ENCODE data around the gene CHPF.

CHPF gene

DNA sequence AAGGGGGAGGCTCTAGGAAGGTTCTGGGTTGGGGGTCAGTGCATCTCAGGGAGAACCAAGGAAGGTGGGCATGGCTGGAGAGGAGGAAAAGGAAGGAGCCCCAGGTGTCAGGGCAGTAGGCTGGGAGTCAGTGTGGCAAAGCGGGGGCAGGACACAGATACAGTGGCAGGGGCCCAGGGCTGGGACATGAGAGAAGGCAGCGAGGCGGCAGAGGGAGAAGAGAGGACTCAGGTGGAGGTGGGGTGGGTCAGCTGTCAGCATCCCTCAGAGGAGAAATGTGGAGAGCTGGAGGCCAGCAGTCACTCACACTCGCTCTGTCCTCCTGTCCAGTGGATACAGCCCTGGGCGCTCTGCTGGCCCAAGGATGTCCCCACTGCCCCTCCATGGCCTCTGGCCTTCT is 50.5 kb downstream of the CHPF start:
- no peak for DNase-seq

DNA sequence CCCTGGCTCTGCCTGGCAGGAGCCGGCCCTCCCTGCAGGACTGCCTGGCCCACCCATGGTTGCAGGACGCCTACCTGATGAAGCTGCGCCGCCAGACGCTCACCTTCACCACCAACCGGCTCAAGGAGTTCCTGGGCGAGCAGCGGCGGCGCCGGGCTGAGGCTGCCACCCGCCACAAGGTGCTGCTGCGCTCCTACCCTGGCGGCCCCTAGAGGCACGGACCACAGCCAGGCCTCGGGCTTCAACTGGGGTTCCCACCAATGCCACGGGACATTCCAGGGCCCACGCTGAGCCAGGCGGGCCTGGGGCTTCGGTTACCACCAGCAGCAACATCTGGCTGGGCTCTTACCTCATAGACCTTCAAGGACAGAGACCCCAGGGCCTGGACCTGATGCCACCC is 51.0 kb downstream of the CHPF start:
- no peak for DNase-seq

DNA sequence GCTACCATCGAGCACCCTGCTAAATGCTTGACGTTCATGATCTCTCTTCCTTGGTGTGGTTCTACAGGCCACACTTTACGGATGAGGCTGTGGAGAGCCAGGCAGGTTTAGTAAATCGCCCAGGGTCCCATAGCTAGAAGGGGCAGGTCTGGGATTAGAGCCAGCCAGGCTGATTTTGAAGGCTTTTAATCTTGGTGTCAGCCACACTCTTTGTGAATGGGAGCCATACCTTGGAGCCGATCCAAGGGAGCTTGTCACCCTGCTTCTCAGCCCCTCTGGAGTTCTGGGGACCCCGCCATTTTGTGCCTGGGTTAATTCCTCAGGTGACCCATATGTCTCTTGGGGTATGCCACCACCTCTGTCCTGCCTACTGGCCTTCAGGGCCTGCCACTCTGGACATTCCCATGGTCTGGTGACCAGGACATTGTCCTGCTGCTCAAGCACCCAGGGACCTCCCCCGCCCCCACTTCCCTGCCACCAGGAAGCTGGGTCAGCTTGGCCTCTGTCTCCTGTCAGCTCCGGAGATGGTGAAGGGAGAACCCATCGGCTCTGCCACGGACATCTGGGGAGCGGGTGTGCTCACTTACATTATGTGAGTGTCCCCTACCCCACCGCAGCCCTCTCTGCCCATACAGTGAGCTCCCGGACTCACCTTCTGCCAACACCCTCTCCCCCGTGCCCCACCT is 52.2 kb downstream of the CHPF start:
- DNase-seq = no peak

DNA sequence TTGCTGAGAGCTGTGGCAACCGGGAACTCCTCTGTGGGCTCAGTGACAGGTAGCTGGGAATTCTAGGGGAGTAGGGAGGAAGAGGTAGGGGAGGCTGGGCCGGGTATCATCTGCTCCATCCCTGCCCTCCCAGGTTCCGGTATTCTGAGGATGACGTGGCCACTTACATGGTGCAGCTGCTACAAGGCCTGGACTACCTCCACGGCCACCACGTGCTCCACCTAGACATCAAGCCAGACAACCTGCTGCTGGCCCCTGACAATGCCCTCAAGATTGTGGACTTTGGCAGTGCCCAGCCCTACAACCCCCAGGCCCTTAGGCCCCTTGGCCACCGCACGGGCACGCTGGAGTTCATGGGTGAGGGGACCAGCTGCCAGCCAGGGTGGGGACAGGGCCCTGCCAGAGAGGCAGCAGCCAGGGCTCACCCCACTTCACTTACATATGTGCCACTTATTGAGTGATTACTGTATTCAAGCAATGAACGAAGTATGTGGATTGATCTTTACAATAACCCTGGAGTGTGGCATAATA is 52.9 kb downstream of the CHPF start:
- no peak for DNase-seq

DNA sequence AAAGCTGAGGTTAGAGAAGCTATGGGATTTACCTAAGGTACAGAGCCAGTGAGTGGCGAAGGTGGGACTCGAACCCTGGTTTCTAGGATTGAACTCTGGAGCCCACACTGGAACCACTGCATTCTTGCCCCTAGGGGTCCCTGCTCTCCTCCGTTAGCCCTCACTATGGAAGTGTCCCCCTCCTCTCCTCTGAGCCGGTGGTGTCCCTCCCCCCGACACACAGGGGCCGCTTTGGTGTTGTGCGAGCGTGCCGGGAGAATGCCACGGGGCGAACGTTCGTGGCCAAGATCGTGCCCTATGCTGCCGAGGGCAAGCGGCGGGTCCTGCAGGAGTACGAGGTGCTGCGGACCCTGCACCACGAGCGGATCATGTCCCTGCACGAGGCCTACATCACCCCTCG is 53.4 kb downstream of the CHPF start:
- DNase-seq = no peak

DNA sequence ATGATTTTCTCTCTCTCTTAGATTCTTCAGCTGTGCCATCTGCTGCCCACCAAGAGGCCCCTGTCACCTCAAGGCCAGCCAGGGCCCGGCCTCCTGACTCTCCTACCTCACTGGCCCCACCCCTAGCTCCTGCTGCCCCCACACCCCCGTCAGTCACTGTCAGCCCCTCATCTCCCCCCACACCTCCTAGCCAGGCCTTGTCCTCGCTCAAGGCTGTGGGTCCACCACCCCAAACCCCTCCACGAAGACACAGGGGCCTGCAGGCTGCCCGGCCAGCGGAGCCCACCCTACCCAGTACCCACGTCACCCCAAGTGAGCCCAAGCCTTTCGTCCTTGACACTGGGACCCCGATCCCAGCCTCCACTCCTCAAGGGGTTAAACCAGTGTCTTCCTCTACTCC is 54.3 kb downstream of the CHPF start:
- no peak for DNase-seq
